HEK293 (cell line): ENCODE data around the gene GAS7.

Experiments
- CTCF ChIA-PET: fragments of 350-600 bp; formaldehyde crosslinking; extraction: SDS; loops from one replicate; lab custom pipeline; 2021; ENCODE audit warnings: antibody characterized with exemption; lab: Yijun Ruan, JAX
- POLR2A ChIA-PET: fragments of 300-600 bp; formaldehyde crosslinking; extraction: SDS; loops from one replicate; lab custom pipeline; 2020; ENCODE audit warnings: antibody characterized with exemption, inconsistent platforms; lab: Yijun Ruan, JAX
- H3K27ac ChIP-seq: fragments of 200-500 bp; sonication (Bioruptor generic); 2 replicates; pipeline ENCODE4 v1.5.1; 2014; ENCODE audit warnings: low read depth, low read length, control low read depth, inconsistent platforms; ENCODE audit errors: extremely low read depth
- H3K36me3 ChIP-seq, 2 experiments: fragments of 200-500 bp in 1 of 2; sonication (Bioruptor generic) in 1 of 2; 1 replicate in 1 of 2; 2 replicates in 1 of 2; pipeline ENCODE4 v1.5.1; 2014 to 2017; ENCODE audit warnings: inconsistent platforms in 2 of 2, low read length in 2 of 2; ENCODE audit not compliant: control insufficient read depth in 2 of 2, insufficient read depth in 1 of 2
- H3K4me1 ChIP-seq: fragments of 200-500 bp; sonication (Bioruptor generic); 2 replicates; pipeline ENCODE4 v1.5.1; 2014; ENCODE audit warnings: mild to moderate bottlenecking, low read length, inconsistent platforms; ENCODE audit not compliant: control insufficient read depth, insufficient read depth
- H3K4me3 ChIP-seq: 2 replicates; pipeline ENCODE4 v1.5.1; 2011; ENCODE audit warnings: low read depth, mild to moderate bottlenecking, control low read depth, low read length, moderate library complexity
- H3K9me3 ChIP-seq: fragments of 200-500 bp; sonication (Bioruptor generic); 2 replicates; pipeline ENCODE4 v1.5.1; 2014; ENCODE audit warnings: low read depth, low read length, inconsistent platforms; ENCODE audit not compliant: control insufficient read depth, insufficient read depth
- FEZF1 ChIP-seq: fragments of 450-650 bp; formaldehyde crosslinking; IDR thresholded peaks from 2 replicates; pipeline ENCODE4 v1.5.1; 2016; ENCODE audit warnings: missing biosample characterization, missing genetic modification characterization
- GLI4 ChIP-seq: fragments of 450-650 bp; formaldehyde crosslinking; IDR thresholded peaks from 2 replicates; pipeline ENCODE4 v1.5.1; 2016; ENCODE audit warnings: missing biosample characterization, missing genetic modification characterization
- GLIS1 ChIP-seq: fragments of 450-650 bp; formaldehyde crosslinking; IDR thresholded peaks from 2 replicates; pipeline ENCODE4 v1.5.1; 2016; ENCODE audit warnings: missing biosample characterization, missing genetic modification characterization
- GLIS2 ChIP-seq: fragments of 450-650 bp; formaldehyde crosslinking; IDR thresholded peaks from 2 replicates; pipeline ENCODE4 v1.5.1; 2016; ENCODE audit warnings: missing biosample characterization, missing genetic modification characterization
- REPIN1 ChIP-seq: fragments of 450-650 bp; formaldehyde crosslinking; IDR thresholded peaks from 2 replicates; pipeline ENCODE4 v1.5.1; 2017; ENCODE audit warnings: missing biosample characterization, missing genetic modification characterization, low read depth
- SCRT1 ChIP-seq: fragments of 450-650 bp; formaldehyde crosslinking; IDR thresholded peaks from 2 replicates; pipeline ENCODE4 v1.5.1; 2016; ENCODE audit warnings: missing biosample characterization, missing genetic modification characterization, borderline replicate concordance
- SP3 ChIP-seq: fragments of 450-650 bp; formaldehyde crosslinking; IDR thresholded peaks from 2 replicates; pipeline ENCODE4 v1.5.1; 2016; ENCODE audit warnings: missing biosample characterization, missing genetic modification characterization
- ZBTB20 ChIP-seq: fragments of 450-650 bp; formaldehyde crosslinking; IDR thresholded peaks from 2 replicates; pipeline ENCODE4 v1.5.1; 2016; ENCODE audit warnings: missing biosample characterization, missing genetic modification characterization
- ZNF114 ChIP-seq: fragments of 450-650 bp; formaldehyde crosslinking; IDR thresholded peaks from 2 replicates; pipeline ENCODE4 v1.5.0; 2017; ENCODE audit warnings: missing biosample characterization, missing genetic modification characterization
- ZNF157 ChIP-seq: fragments of 450-650 bp; formaldehyde crosslinking; IDR thresholded peaks from 2 replicates; pipeline ENCODE4 v1.5.1; 2016; ENCODE audit warnings: missing biosample characterization, missing genetic modification characterization
- ZNF223 ChIP-seq: fragments of 450-650 bp; formaldehyde crosslinking; IDR thresholded peaks from 2 replicates; pipeline ENCODE4 v1.5.1; 2016; ENCODE audit warnings: missing biosample characterization, missing genetic modification characterization
- ZNF239 ChIP-seq: fragments of 450-650 bp; formaldehyde crosslinking; IDR thresholded peaks from 2 replicates; pipeline ENCODE4 v1.5.1; 2016; ENCODE audit warnings: missing biosample characterization, missing genetic modification characterization
- ZNF274 ChIP-seq, 2 experiments: fragments of 200-500 bp in 1 of 2; fragments of 450-650 bp in 1 of 2; sonication (Bioruptor generic) in 1 of 2; formaldehyde crosslinking in 1 of 2; IDR thresholded peaks; 2 replicates each; pipeline versions ENCODE4 v1.5.1 to v1.6.1; 2014 to 2016; ENCODE audit warnings: borderline replicate concordance in 1 of 2, inconsistent platforms in 1 of 2, low read length in 1 of 2, missing biosample characterization in 1 of 2, missing genetic modification characterization in 1 of 2
- ZNF324 ChIP-seq: fragments of 450-650 bp; formaldehyde crosslinking; IDR thresholded peaks from 2 replicates; pipeline ENCODE4 v1.5.1; 2016; ENCODE audit warnings: missing biosample characterization, missing genetic modification characterization
- ZNF558 ChIP-seq: fragments of 450-650 bp; formaldehyde crosslinking; IDR thresholded peaks from 2 replicates; pipeline ENCODE4 v1.5.1; 2016; ENCODE audit warnings: missing biosample characterization, missing genetic modification characterization
- ZNF747 ChIP-seq: fragments of 450-650 bp; formaldehyde crosslinking; IDR thresholded peaks from 2 replicates; pipeline ENCODE4 v1.5.1; 2016; ENCODE audit warnings: missing biosample characterization, missing genetic modification characterization
- TF ChIP-seq, protein P1 (sequence below): fragments of 450-650 bp; formaldehyde crosslinking; IDR thresholded peaks from 2 replicates; pipeline ENCODE4 v1.5.1; 2016; ENCODE audit warnings: missing biosample characterization, missing genetic modification characterization
- TF ChIP-seq, protein P2 (sequence below): fragments of 450-650 bp; formaldehyde crosslinking; IDR thresholded peaks from 2 replicates; pipeline ENCODE4 v1.5.1; 2016; ENCODE audit warnings: missing biosample characterization, missing genetic modification characterization
- TF ChIP-seq, protein P3 (sequence below): fragments of 450-650 bp; formaldehyde crosslinking; IDR thresholded peaks from 2 replicates; pipeline ENCODE4 v1.5.1; 2016; ENCODE audit warnings: missing biosample characterization, missing genetic modification characterization

The GAS7 gene

DNA sequence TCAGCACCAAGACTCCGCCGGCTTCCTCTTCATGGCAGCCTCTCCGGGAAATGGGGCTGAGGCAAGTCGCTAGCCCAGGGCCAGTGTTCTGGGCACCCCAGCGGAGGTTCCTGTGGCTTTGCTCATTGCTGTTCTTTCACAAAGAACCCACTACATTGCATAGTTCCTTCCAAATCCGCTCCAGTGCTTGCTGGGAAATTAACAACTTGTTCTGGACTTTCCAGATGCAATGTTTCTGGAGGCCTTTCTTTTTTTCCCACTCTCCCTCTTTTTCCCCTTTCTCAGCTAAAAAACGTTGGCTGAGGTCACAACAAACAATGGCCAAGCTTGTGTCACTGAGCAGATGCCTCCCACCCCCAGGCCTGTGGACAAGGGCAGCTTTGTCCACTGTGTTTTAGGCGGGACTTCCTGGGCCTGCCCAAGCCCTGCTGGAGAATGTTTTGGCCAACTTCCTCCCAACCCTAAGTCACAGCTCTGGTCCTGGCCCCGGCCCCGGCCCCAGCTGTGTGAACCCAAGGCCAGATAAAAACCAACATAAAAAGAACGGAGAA, 161.8 kb downstream of the GAS7 start:
- no peak for TF ChIP-seq GLI4 (tag by site-specific recombination)
- TF ChIP-seq ZNF223 (tag by site-specific recombination): no peak
- TF ChIP-seq SP3 (tag by site-specific recombination): no peak
- TF ChIP-seq ZNF324 (tag by site-specific recombination): no peak
- TF ChIP-seq ZNF747 (tag by site-specific recombination): no peak
- no peak for TF ChIP-seq ZNF558 (tag by site-specific recombination)
- TF ChIP-seq ZNF274 (IDR thresholded peaks at IDR 0.05; ENCODE audit: low read length): no peak
- no peak for TF ChIP-seq ZNF274 (tag by site-specific recombination; IDR thresholded peaks at IDR 0.05; ENCODE audit: borderline replicate concordance)
- TF ChIP-seq, protein P1, sequence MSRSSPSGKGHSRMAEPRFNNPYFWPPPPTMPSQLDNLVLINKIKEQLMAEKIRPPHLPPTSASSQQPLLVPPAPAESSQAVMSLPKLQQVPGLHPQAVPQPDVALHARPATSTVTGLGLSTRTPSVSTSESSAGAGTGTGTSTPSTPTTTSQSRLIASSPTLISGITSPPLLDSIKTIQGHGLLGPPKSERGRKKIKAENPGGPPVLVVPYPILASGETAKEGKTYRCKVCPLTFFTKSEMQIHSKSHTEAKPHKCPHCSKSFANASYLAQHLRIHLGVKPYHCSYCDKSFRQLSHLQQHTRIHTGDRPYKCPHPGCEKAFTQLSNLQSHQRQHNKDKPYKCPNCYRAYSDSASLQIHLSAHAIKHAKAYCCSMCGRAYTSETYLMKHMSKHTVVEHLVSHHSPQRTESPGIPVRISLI: no peak
- no peak for TF ChIP-seq REPIN1 (tag by site-specific recombination)
- TF ChIP-seq ZBTB20 (tag by site-specific recombination): no peak
- TF ChIP-seq, protein P2, sequence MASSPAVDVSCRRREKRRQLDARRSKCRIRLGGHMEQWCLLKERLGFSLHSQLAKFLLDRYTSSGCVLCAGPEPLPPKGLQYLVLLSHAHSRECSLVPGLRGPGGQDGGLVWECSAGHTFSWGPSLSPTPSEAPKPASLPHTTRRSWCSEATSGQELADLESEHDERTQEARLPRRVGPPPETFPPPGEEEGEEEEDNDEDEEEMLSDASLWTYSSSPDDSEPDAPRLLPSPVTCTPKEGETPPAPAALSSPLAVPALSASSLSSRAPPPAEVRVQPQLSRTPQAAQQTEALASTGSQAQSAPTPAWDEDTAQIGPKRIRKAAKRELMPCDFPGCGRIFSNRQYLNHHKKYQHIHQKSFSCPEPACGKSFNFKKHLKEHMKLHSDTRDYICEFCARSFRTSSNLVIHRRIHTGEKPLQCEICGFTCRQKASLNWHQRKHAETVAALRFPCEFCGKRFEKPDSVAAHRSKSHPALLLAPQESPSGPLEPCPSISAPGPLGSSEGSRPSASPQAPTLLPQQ: no peak
- TF ChIP-seq SCRT1 (tag by site-specific recombination): no peak
- TF ChIP-seq ZNF114 (tag by site-specific recombination): no peak
- Histone ChIP-seq H3K4me3 (no peak overlapping the region), H3K4me1 (no peaks in the 10 kb centered on the region), H3K27ac (no peak overlapping the region), H3K36me3 (no peaks in the 10 kb centered on the region), H3K9me3 (no peaks in the 10 kb centered on the region)
- ChIA-PET POLR2A (no interaction called here), CTCF (interaction anchor here (0.8 kb wide), 1 partner anchor 29 kb away, joined by 4 read pairs; no protein-coding TSS in a partner anchor)

DNA sequence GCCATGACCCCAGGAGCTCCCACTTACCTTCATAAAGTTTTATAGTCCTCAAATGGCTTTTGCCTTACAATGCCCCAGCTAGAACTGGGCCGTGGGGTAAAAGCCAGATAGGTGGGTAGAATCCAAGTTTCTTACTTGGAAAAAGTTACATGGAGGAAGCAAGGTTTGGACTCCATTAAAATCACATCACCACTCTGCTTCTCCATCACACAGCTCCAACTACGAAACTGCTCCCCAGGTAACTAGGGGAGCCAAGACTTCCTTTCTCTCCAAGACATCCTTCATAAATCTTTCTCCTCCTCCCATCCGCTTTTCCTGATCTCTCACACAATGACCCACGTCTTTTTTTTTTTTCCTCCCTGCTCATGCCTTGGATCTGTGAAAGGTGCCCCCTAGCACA, 162.5 kb downstream of the GAS7 start:
- ChIA-PET POLR2A (no interaction called here), CTCF (interaction anchor here (0.6 to 0.8 kb wide), 4 partner anchors 11 to 300 kb away, joined by 3 to 4 read pairs (median 4); no protein-coding TSS in a partner anchor)
- TF ChIP-seq ZBTB20 (tag by site-specific recombination): no peak
- TF ChIP-seq, protein P3, sequence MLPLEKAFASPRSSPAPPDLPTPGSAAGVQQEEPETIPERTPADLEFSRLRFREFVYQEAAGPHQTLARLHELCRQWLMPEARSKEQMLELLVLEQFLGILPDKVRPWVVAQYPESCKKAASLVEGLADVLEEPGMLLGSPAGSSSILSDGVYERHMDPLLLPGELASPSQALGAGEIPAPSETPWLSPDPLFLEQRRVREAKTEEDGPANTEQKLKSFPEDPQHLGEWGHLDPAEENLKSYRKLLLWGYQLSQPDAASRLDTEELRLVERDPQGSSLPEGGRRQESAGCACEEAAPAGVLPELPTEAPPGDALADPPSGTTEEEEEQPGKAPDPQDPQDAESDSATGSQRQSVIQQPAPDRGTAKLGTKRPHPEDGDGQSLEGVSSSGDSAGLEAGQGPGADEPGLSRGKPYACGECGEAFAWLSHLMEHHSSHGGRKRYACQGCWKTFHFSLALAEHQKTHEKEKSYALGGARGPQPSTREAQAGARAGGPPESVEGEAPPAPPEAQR (tag by site-specific recombination): no peak
- TF ChIP-seq GLIS2: no peak
- no peak for TF ChIP-seq ZNF239 (tag by site-specific recombination)
- no peak for TF ChIP-seq GLIS1 (tag by site-specific recombination)
- TF ChIP-seq FEZF1 (tag by site-specific recombination): no peak
- no peak for TF ChIP-seq ZNF157 (tag by site-specific recombination)
- no peaks in the 10 kb centered on the region for H3K4me1 ChIP-seq
- no peaks in the 10 kb centered on the region for H3K36me3 ChIP-seq
- H3K9me3 ChIP-seq: no peaks in the 10 kb centered on the region
- H3K4me3 ChIP-seq: no peak overlapping the region
- no peak overlapping the region for H3K27ac ChIP-seq
